GM21576 (cell line): ENCODE results near the gene CACNA1B.

Experiments
- ATAC-seq: cut with Tn5 transposase; IDR thresholded peaks from one replicate; pipeline ENCODE4 v1.9.1; 2021; ENCODE audit warnings: mild to moderate bottlenecking, moderate library complexity; ENCODE audit not compliant: unreplicated experiment

The CACNA1B gene

GRCh38 chr9:138025908-138026307 is 148.3 kb downstream of the CACNA1B start:
- no peak for ATAC-seq

GRCh38 chr9:138028596-138028995 is 151.0 kb downstream of the CACNA1B start:
- no peak for ATAC-seq

- no peak for ATAC-seq
Observed at GRCh38 chr9:138031186-138031585, 153.6 kb downstream of the CACNA1B start.

GRCh38 chr9:138033950-138034349 is 156.4 kb downstream of the CACNA1B start:
- ATAC-seq = no peak

- no peak for ATAC-seq
Observed at GRCh38 chr9:138037140-138037539, 159.6 kb downstream of the CACNA1B start.

- ATAC-seq = no peak
Observed at GRCh38 chr9:138038244-138038671, 160.7 kb downstream of the CACNA1B start.

GRCh38 chr9:138040446-138041430 is 163.2 kb downstream of the CACNA1B start:
- ATAC-seq = no peak

- no peak for ATAC-seq
Observed at GRCh38 chr9:138042146-138042545, 164.6 kb downstream of the CACNA1B start.

- ATAC-seq = no peak
Observed at GRCh38 chr9:138042640-138043039, 165.1 kb downstream of the CACNA1B start.

GRCh38 chr9:138043061-138043410 is 165.5 kb downstream of the CACNA1B start:
- no peak for ATAC-seq

- ATAC-seq = no peak
Observed at GRCh38 chr9:138043411-138044345, 166.1 kb downstream of the CACNA1B start.

- no peak for ATAC-seq
Observed at GRCh38 chr9:138044485-138045383, 167.2 kb downstream of the CACNA1B start.

- ATAC-seq = no peak
Observed at GRCh38 chr9:138045541-138046490, 168.2 kb downstream of the CACNA1B start.

- no peak for ATAC-seq
Observed at GRCh38 chr9:138046641-138047301, 169.2 kb downstream of the CACNA1B start.

GRCh38 chr9:138047469-138048040 is 170.0 kb downstream of the CACNA1B start:
- no peak for ATAC-seq

GRCh38 chr9:138048184-138048583 is 170.6 kb downstream of the CACNA1B start:
- no peak for ATAC-seq

GRCh38 chr9:138049085-138049778 is 171.7 kb downstream of the CACNA1B start:
- ATAC-seq = no peak
